Left renal cortex interstitium (tissue), 4 donors: Measurements from ENCODE around the gene BRK1. TPM values are rescaled to one million over a fixed set of nuclear protein-coding genes. Genes with fewer than 3 reads are reported as not detected.
"Not testable (repeated sequence)": the region's sequence is repeated elsewhere in the genome, so short reads cannot be mapped to it uniquely, and the experiment has no call there.

Experiments used
- DNase-seq, 4 donors: peaks; one replicate each; pipeline ENCODE4 v3.0.0-alpha.2; 2013; ENCODE audit warnings: low read depth in 4 of 4, low spot score in 2 of 4, missing footprints in 1 of 4
- polyA plus RNA-seq, 4 donors: library from polyadenylated mRNA; unstranded; fragments of 120-200 nt; gene quantifications; one replicate each; pipeline ENCODE4 v1.2.1, GENCODE V29; 2013; ENCODE audit not compliant: insufficient read length in 4 of 4

Gene BRK1
- 100 to 1,000 TPM; 179 to 228 (median 199) TPM for polyA plus RNA-seq

GRCh38 chr3:10115326-10116137, at the start of gene BRK1:
Gene BRK1 (plus strand): TSS chr3:10115675. CDS start chr3:10115702, 27 bp downstream.
- peak; percentile 79 to 90 (median 86) for DNase-seq

- not testable (repeated sequence) for DNase-seq
Measured at GRCh38 chr3:10070077-10070476, 45.4 kb upstream of the BRK1 start.

- DNase-seq = no peak
Measured at GRCh38 chr3:10074666-10075065, 40.8 kb upstream of the BRK1 start.

- DNase-seq = no peak
Measured at GRCh38 chr3:10081871-10082270, 33.6 kb upstream of the BRK1 start.

- no peak for DNase-seq
Measured at GRCh38 chr3:10085738-10086137, 29.7 kb upstream of the BRK1 start.

- no peak for DNase-seq
Measured at GRCh38 chr3:10088256-10088655, 27.2 kb upstream of the BRK1 start.

GRCh38 chr3:10090179-10090578, 25.3 kb upstream of the BRK1 start:
- DNase-seq = no peak

- DNase-seq = not testable (repeated sequence)
Measured at GRCh38 chr3:10090774-10091173, 24.7 kb upstream of the BRK1 start.

GRCh38 chr3:10091387-10091786, 24.1 kb upstream of the BRK1 start:
- DNase-seq = not testable (repeated sequence)

- no peak for DNase-seq
Measured at GRCh38 chr3:10093678-10094077, 21.8 kb upstream of the BRK1 start.

GRCh38 chr3:10099041-10099440, 16.4 kb upstream of the BRK1 start:
- no peak for DNase-seq

GRCh38 chr3:10106919-10107318, 8.6 kb upstream of the BRK1 start:
- no peak for DNase-seq

GRCh38 chr3:10108091-10108490, 7.4 kb upstream of the BRK1 start, which contains the start of gene FANCD2OS:
Gene FANCD2OS (minus strand): TSS chr3:10108255. CDS start chr3:10104774, 3,481 bp downstream.
- DNase-seq = no peak

GRCh38 chr3:10116138-10116460, 624 bp downstream of the BRK1 start:
- DNase-seq = peak in 1 of 4 donors; percentile 0

- DNase-seq = no peak
Measured at GRCh38 chr3:10116928-10117327, 1.5 kb downstream of the BRK1 start.

- no peak for DNase-seq
Measured at GRCh38 chr3:10119376-10119775, 3.9 kb downstream of the BRK1 start.

- no peak for DNase-seq
Measured at GRCh38 chr3:10121064-10121463, 5.6 kb downstream of the BRK1 start.

- no peak for DNase-seq
Measured at GRCh38 chr3:10122724-10123123, 7.2 kb downstream of the BRK1 start.

GRCh38 chr3:10135872-10136271, 20.4 kb downstream of the BRK1 start:
- not testable (repeated sequence) for DNase-seq

GRCh38 chr3:10136426-10137005, 21.0 kb downstream of the BRK1 start:
- DNase-seq = no peak

- no peak for DNase-seq
Measured at GRCh38 chr3:10137178-10137577, 21.7 kb downstream of the BRK1 start.

GRCh38 chr3:10140996-10141546, 25.6 kb downstream of the BRK1 start:
- no peak for DNase-seq
